ENCODE data around the gene LNX1.

LNX1 gene

DNA sequence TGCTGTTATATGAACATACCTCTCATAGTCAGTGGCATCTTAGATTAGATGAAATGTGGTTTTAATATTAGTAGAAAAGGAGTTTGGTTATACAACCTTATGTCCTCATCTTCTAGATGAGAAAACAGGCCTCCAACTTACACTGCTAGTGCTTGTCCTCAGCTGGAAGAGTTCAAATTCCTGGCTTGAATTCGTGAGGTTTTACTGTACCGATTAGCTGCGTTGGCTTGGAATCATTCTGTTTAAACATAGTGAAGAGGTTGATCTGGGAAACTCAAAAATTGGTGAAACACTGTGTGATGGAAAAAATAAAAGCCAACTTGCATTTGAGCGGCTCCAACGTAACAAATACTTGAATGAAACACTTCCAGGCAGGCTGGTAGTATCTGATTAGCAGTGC is 81.0 kb downstream of the LNX1 start:
- no peaks in the 10 kb centered on the region for H3K27me3 ChIP-seq (ENCODE audit: insufficient read depth, low read length)
- no peaks in the 10 kb centered on the region for H3K4me1 ChIP-seq (ENCODE audit: insufficient read depth, low read length)
- no peaks in the 10 kb centered on the region for H3K36me3 ChIP-seq (ENCODE audit: insufficient read depth, low read length)
- no peak overlapping the region for H2AFZ ChIP-seq (ENCODE audit: low read depth, low read length)
- H3K4me3 ChIP-seq (ENCODE audit: low read length): no peak overlapping the region
- H3K9me3 ChIP-seq (ENCODE audit: low read length): no peaks in the 10 kb centered on the region

DNA sequence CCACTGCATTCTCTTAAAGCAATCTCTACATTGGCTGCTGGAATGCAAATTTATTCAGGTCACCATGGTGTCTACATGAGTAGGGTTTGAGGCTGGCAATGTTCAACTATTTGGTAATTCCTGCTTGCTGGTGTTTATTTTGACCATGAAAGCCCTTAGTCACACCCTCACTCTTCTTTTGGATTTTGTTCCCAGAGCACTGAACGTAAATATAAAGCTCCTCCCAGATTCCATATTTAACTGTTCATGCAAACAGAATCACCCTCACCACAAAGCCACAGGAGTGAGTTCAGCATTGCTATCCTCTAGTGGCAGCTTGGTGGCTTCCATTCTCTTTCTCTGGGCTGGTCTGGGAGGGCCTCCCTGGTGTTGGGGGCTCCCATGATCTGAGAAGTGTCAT is 82.8 kb downstream of the LNX1 start:
- Histone ChIP-seq H3K4me3 (ENCODE audit: low read length) (no peak overlapping the region), H3K9me3 (ENCODE audit: low read length) (no peaks in the 10 kb centered on the region), H3K27me3 (ENCODE audit: insufficient read depth, low read length) (no peaks in the 10 kb centered on the region), H2AFZ (ENCODE audit: low read depth, low read length) (no peak overlapping the region), H3K36me3 (ENCODE audit: insufficient read depth, low read length) (no peaks in the 10 kb centered on the region), H3K4me1 (ENCODE audit: insufficient read depth, low read length) (no peaks in the 10 kb centered on the region)

DNA sequence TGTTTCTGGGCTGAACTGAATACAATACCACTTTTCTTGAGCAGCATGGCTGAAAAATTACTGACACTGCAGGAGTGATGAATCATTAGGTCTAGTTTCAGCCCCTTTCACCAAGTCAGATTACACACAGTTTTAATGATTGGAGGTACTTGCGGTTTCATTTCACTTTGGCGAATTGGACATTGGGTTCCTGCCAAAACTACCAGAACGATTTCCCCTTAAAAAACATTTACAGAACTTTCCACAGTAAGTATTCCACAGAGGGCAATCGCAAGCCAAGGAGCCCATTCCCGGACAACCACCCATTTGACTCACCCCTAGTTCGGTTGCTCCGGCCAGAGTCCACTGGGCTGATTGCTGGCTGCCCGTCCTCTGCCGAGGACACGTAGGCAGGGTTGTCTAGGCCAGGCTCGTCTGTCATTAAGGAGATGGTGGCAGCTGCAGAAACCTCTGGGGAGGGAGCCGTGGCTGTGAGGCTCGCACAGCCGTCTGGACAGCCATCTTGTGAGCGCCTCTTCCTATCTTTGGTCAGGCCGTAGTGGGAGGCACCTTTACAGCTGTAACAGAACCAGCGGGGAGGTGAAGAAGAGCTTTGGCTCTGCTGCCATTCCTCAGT is 83.5 kb downstream of the LNX1 start:
- Histone ChIP-seq H3K27me3 (ENCODE audit: insufficient read depth, low read length) (no peaks in the 10 kb centered on the region), H3K36me3 (ENCODE audit: insufficient read depth, low read length) (no peaks in the 10 kb centered on the region), H3K9me3 (ENCODE audit: low read length) (no peaks in the 10 kb centered on the region), H2AFZ (ENCODE audit: low read depth, low read length) (no peak overlapping the region), H3K4me3 (ENCODE audit: low read length) (no peak overlapping the region), H3K4me1 (ENCODE audit: insufficient read depth, low read length) (no peaks in the 10 kb centered on the region)

GRCh38 chr4:53507058-53507457 is 84.2 kb downstream of the LNX1 start:
- Histone ChIP-seq H3K36me3 (ENCODE audit: insufficient read depth, low read length) (no peaks in the 10 kb centered on the region), H3K27me3 (ENCODE audit: insufficient read depth, low read length) (no peaks in the 10 kb centered on the region), H3K4me3 (ENCODE audit: low read length) (no peak overlapping the region), H3K4me1 (ENCODE audit: insufficient read depth, low read length) (no peaks in the 10 kb centered on the region), H3K9me3 (ENCODE audit: low read length) (no peaks in the 10 kb centered on the region), H2AFZ (ENCODE audit: low read depth, low read length) (no peak overlapping the region)

GRCh38 chr4:53505947-53506346 is 85.3 kb downstream of the LNX1 start:
- Histone ChIP-seq H3K4me3 (ENCODE audit: low read length) (no peak overlapping the region), H3K4me1 (ENCODE audit: insufficient read depth, low read length) (no peaks in the 10 kb centered on the region), H3K9me3 (ENCODE audit: low read length) (no peaks in the 10 kb centered on the region), H2AFZ (ENCODE audit: low read depth, low read length) (no peak overlapping the region), H3K36me3 (ENCODE audit: insufficient read depth, low read length) (no peaks in the 10 kb centered on the region), H3K27me3 (ENCODE audit: insufficient read depth, low read length) (no peaks in the 10 kb centered on the region)

- no peaks in the 10 kb centered on the region for H3K36me3 ChIP-seq (ENCODE audit: insufficient read depth, low read length)
- no peaks in the 10 kb centered on the region for H3K27me3 ChIP-seq (ENCODE audit: insufficient read depth, low read length)
- H3K4me1 ChIP-seq (ENCODE audit: insufficient read depth, low read length): no peaks in the 10 kb centered on the region
- no peaks in the 10 kb centered on the region for H3K9me3 ChIP-seq (ENCODE audit: low read length)
- H3K4me3 ChIP-seq (ENCODE audit: low read length): no peak overlapping the region
- H2AFZ ChIP-seq (ENCODE audit: low read depth, low read length): no peak overlapping the region
Observed at GRCh38 chr4:53502094-53502493, 89.2 kb downstream of the LNX1 start.

- no peak overlapping the region for H3K4me3 ChIP-seq (ENCODE audit: low read length)
Observed at GRCh38 chr4:53501561-53501960, 89.7 kb downstream of the LNX1 start.

GRCh38 chr4:53500546-53500945 is 90.7 kb downstream of the LNX1 start:
- Histone ChIP-seq H2AFZ (ENCODE audit: low read depth, low read length) (no peak overlapping the region), H3K9me3 (ENCODE audit: low read length) (no peaks in the 10 kb centered on the region), H3K27me3 (ENCODE audit: insufficient read depth, low read length) (no peaks in the 10 kb centered on the region), H3K36me3 (ENCODE audit: insufficient read depth, low read length) (no peaks in the 10 kb centered on the region), H3K4me3 (ENCODE audit: low read length) (no peak overlapping the region), H3K4me1 (ENCODE audit: insufficient read depth, low read length) (no peaks in the 10 kb centered on the region)

More at GRCh38 chr4:53501561-53501960, 89.7 kb downstream of the LNX1 start:
- Histone ChIP-seq H3K36me3 (ENCODE audit: insufficient read depth, low read length) (no peaks in the 10 kb centered on the region), H3K4me1 (ENCODE audit: insufficient read depth, low read length) (no peaks in the 10 kb centered on the region), H3K27me3 (ENCODE audit: insufficient read depth, low read length) (no peaks in the 10 kb centered on the region), H3K9me3 (ENCODE audit: low read length) (no peaks in the 10 kb centered on the region), H2AFZ (ENCODE audit: low read depth, low read length) (no peak overlapping the region)

- Histone ChIP-seq H3K4me3 (ENCODE audit: low read length) (no peak overlapping the region), H3K4me1 (ENCODE audit: insufficient read depth, low read length) (no peaks in the 10 kb centered on the region), H2AFZ (ENCODE audit: low read depth, low read length) (no peak overlapping the region), H3K27me3 (ENCODE audit: insufficient read depth, low read length) (no peaks in the 10 kb centered on the region), H3K9me3 (ENCODE audit: low read length) (no peaks in the 10 kb centered on the region), H3K36me3 (ENCODE audit: insufficient read depth, low read length) (no peaks in the 10 kb centered on the region)
Observed at GRCh38 chr4:53499791-53500190, 91.5 kb downstream of the LNX1 start.

DNA sequence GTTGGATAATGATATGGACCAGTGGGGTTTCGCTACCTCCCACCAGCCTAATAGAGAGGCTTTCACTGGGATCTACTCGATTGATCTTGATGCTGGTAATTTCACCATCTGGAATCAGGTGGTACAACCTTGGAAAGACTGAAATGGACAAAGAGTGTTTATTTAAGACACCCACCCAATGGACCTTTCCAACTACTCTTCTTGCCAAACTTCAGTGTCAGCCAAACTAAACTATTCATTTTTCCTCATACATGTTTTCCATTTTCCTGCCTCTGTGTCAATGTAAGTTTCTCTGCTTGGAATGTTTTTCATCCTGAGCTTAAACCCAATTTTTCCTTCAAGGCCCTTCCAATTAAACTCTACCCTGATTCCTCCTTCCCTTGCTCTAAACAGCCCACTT is 92.6 kb downstream of the LNX1 start:
- no peaks in the 10 kb centered on the region for H3K4me1 ChIP-seq (ENCODE audit: insufficient read depth, low read length)
- H3K9me3 ChIP-seq (ENCODE audit: low read length): no peaks in the 10 kb centered on the region
- H2AFZ ChIP-seq (ENCODE audit: low read depth, low read length): no peak overlapping the region
- H3K27me3 ChIP-seq (ENCODE audit: insufficient read depth, low read length): no peaks in the 10 kb centered on the region
- no peaks in the 10 kb centered on the region for H3K36me3 ChIP-seq (ENCODE audit: insufficient read depth, low read length)
- H3K4me3 ChIP-seq (ENCODE audit: low read length): no peak overlapping the region

DNA sequence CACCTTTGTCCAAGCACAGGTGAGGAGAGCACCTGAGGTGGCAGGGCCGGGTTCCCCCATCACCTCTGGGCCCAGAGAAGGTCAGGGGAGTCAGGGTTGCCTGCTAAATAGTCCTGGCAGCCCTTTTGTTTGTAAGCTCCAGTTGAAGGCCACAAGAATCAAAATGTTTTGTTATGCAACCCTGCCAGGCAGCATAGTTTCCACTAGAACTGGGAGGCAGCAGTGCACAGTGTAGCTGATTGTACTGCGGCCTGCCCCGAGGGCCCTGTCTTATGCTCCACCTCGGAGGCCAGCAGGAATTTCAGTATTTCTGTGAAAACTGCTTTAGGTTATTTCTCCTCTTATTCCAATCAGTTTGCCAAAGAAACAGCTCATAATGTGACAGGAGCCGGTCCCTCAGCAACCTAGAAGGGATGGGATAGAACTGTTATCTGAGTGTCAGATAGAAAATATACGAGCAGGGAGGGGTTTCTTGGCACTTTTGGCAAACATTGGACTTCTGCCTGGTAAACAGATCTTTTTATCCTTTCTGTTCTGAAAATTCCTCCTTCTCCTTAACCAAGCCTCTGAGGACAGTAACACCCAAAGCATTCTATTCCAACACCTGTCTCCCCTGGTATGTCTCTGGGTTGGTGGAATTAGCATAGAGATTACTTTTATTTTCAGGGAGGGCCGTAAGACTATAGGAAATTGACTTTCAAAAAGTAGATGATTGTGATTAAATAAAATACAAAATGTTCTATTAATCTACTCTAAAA is 93.6 kb downstream of the LNX1 start:
- H3K4me3 ChIP-seq (ENCODE audit: low read length): no peak overlapping the region
- H3K4me1 ChIP-seq (ENCODE audit: insufficient read depth, low read length): no peaks in the 10 kb centered on the region
- H3K27me3 ChIP-seq (ENCODE audit: insufficient read depth, low read length): no peaks in the 10 kb centered on the region
- H3K9me3 ChIP-seq (ENCODE audit: low read length): no peaks in the 10 kb centered on the region
- no peak overlapping the region for H2AFZ ChIP-seq (ENCODE audit: low read depth, low read length)
- no peaks in the 10 kb centered on the region for H3K36me3 ChIP-seq (ENCODE audit: insufficient read depth, low read length)

- H3K4me1 ChIP-seq (ENCODE audit: insufficient read depth, low read length): no peaks in the 10 kb centered on the region
- H3K9me3 ChIP-seq (ENCODE audit: low read length): no peaks in the 10 kb centered on the region
- H3K36me3 ChIP-seq (ENCODE audit: insufficient read depth, low read length): no peaks in the 10 kb centered on the region
- no peaks in the 10 kb centered on the region for H3K27me3 ChIP-seq (ENCODE audit: insufficient read depth, low read length)
- no peak overlapping the region for H2AFZ ChIP-seq (ENCODE audit: low read depth, low read length)
- no peak overlapping the region for H3K4me3 ChIP-seq (ENCODE audit: low read length)
Observed at GRCh38 chr4:53494851-53495250, 96.4 kb downstream of the LNX1 start.

DNA sequence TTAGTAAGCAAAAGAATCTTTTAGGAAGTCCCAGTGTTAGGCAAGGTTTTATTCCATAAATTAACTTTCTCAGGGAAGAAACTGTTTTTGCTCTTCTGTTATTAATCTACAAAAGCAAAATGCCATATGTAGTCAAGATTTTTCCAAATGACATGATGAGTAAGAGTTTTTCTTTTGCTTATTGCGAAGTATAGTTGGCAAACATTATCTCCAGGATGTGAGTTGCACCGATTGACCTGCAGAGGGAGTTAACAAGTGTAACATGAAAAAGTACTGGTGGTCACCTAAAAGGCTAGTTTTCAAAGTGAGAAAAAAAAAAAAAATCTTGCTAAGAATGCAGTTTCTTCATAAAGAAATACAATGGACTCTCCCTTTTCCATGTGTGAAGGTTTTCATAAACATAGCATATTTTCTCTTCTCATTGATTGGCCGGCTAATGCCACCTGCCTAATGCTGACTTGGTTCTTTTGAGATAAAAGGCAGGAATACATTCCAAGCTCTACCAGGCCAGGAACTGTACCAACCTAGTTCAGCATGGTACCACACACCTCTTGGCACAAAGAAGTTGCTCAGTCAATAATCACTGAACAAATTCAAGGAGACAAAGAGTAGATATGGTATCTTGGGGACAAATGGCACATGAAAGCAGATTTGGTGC is 100.2 kb downstream of the LNX1 start:
- H3K9me3 ChIP-seq (ENCODE audit: low read length): no peaks in the 10 kb centered on the region
- H3K4me3 ChIP-seq (ENCODE audit: low read length): no peak overlapping the region
- no peaks in the 10 kb centered on the region for H3K36me3 ChIP-seq (ENCODE audit: insufficient read depth, low read length)
- H3K4me1 ChIP-seq (ENCODE audit: insufficient read depth, low read length): no peaks in the 10 kb centered on the region
- H2AFZ ChIP-seq (ENCODE audit: low read depth, low read length): no peak overlapping the region
- no peaks in the 10 kb centered on the region for H3K27me3 ChIP-seq (ENCODE audit: insufficient read depth, low read length)
